ENCODE results near the gene SMARCAL1. TPM values are rescaled to one million over a fixed set of nuclear protein-coding genes. Genes with fewer than 3 reads are reported as not detected.

SMARCAL1 gene
- total and polyA plus RNA-seq, 2 of the 13 experiments (the other 11 are each of a cell fraction or from before 2014, with no cell fraction given), result 12.7 to 21.3 TPM

GRCh38 chr2:216414772-216415319 is 2.6 kb downstream of the SMARCAL1 start (continued):
- TF ChIP-seq ZNF660 (CRISPR knock-in tag; IDR thresholded peaks at IDR 0.05; ENCODE audit: borderline replicate concordance, low read depth) (no peak), PAF1 (CRISPR knock-in tag; IDR thresholded peaks at IDR 0.05) (no peak), MYNN (CRISPR knock-in tag; IDR thresholded peaks at IDR 0.05; ENCODE audit: low read depth) (no peak), ZMYM2 (CRISPR knock-in tag; IDR thresholded peaks at IDR 0.05) (no peak), NCOA2 (CRISPR knock-in tag; IDR thresholded peaks at IDR 0.05) (peak; percentile 31; the same call in 1 of the 2 replicates), ZBTB20 (CRISPR knock-in tag; IDR thresholded peaks at IDR 0.05; ENCODE audit: borderline replicate concordance, low read depth) (no peak), ISX (CRISPR knock-in tag; conservative IDR thresholded peaks at IDR 0.05) (no peak; the same call in 1 of the 2 replicates), AKNA (CRISPR knock-in tag; IDR thresholded peaks at IDR 0.05; ENCODE audit: borderline replicate concordance) (no peak), ZNF574 (CRISPR knock-in tag; IDR thresholded peaks at IDR 0.05) (peak; percentile 36; the same call in 1 of the 2 replicates), YEATS2 (CRISPR knock-in tag; IDR thresholded peaks at IDR 0.05; ENCODE audit: borderline replicate concordance) (no peak), ZNF530 (CRISPR knock-in tag; IDR thresholded peaks at IDR 0.05; ENCODE audit: low read depth) (no peak), ZNF816 (CRISPR knock-in tag; IDR thresholded peaks at IDR 0.05; ENCODE audit: borderline replicate concordance) (no peak), CSRNP2 (CRISPR knock-in tag; conservative IDR thresholded peaks at IDR 0.05; ENCODE audit: low read depth) (no peak), KAT7 (CRISPR knock-in tag; IDR thresholded peaks at IDR 0.05; ENCODE audit: borderline replicate concordance) (no peak), TFE3 (CRISPR knock-in tag; IDR thresholded peaks at IDR 0.05) (no peak), ZNF33A (CRISPR knock-in tag; IDR thresholded peaks at IDR 0.05; ENCODE audit: borderline replicate concordance) (no peak), ATF2 (CRISPR knock-in tag; IDR thresholded peaks at IDR 0.05) (no peak)
